Activated effector memory CD4-positive, alpha-beta T cell treated with Interleukin-2 at 50 U/mL for 16 hours (primary cell): ENCODE data around the gene ALX4.

Experiments used
- DNase-seq: peaks from one replicate; pipeline ENCODE4 v3.0.0-alpha.2; 2020

The ALX4 gene

GRCh38 chr11:44309478-44310205 lies at the start of gene ALX4:
TSS of gene ALX4 (minus strand) at chr11:44310139. CDS start at chr11:44310062, 77 bp downstream.
- DNase-seq: no peak

DNA sequence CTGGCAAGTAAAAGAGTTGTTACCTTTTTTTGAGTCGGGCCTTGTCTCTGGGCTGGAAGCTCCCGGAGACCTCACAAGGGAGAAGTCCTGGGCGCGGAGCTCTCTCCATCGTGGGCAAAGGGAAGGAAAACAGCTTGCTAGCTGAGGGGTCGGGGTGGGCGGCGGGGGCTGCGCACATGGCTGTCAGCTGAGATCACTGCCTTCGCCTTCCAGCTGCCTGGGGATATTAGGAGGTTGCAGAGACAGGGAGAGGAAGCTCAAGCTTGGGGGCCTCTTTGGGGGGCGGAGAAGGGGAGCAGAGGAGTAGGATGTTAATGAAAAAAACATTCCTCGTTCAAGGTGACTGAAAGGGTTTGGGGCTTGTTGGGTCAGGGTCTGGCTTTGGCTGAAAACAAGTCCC lies 49.2 kb upstream of the ALX4 start:
- no peak for DNase-seq

- no peak for DNase-seq
These were observed 48.8 kb upstream of the ALX4 start for GRCh38 chr11:44358713-44359112.

- no peak for DNase-seq
These were observed 47.8 kb upstream of the ALX4 start for GRCh38 chr11:44357711-44358110.

DNA sequence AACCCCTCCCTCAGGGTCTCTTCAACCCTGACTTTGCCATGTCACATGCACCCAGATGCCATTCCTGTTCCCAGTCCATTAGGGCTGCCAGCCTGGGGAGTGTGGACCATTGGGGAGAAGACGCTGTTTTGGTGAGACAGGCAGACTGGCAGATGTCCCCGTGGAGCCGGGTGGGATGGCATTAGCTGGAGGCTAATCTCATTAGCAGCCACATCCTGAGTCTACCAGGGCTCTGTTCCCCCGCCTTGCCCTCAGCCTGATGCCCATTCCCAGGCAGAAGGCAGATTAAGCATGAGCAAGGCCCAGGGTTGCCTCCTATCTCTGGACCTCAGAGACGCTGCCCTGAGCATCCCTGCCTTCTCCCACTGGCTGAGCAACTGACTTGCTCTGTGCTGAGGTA lies 46.4 kb upstream of the ALX4 start:
- no peak for DNase-seq

GRCh38 chr11:44351898-44352498 lies 42.1 kb upstream of the ALX4 start:
- no peak for DNase-seq

DNA sequence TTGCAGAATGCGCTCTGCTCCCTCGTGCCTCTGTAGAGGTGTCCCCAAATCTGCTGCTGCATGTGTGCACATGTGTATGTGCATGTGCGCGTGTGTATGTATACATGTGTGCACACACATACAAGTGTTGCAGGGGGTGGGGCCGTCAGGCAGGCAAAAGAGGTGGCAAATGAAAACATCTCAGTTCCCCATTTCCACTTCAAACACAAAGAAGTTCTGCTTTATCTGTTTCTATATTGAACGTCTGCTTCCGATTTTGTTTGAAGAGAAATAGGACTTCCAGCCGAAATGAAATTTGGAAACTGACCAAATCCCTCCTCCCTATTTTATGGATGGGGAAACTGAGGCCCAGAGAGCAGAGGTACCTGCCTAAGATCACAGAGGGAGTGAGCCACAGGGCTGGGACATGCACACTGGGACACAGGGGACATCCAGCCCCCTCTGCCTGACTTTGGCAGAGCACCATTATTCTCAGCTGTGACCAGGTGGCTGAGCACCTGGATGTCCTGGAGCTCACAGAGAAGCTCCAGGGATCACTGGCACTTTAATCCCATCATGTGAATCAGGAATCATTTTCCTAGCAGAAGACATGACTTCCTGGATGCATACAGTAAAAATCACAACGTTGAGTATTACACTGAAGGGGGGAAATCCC lies 41.2 kb upstream of the ALX4 start:
- DNase-seq: no peak

GRCh38 chr11:44349328-44349727 lies 39.4 kb upstream of the ALX4 start:
- no peak for DNase-seq

- DNase-seq: no peak
These were observed 38.8 kb upstream of the ALX4 start for GRCh38 chr11:44348721-44349120.

DNA sequence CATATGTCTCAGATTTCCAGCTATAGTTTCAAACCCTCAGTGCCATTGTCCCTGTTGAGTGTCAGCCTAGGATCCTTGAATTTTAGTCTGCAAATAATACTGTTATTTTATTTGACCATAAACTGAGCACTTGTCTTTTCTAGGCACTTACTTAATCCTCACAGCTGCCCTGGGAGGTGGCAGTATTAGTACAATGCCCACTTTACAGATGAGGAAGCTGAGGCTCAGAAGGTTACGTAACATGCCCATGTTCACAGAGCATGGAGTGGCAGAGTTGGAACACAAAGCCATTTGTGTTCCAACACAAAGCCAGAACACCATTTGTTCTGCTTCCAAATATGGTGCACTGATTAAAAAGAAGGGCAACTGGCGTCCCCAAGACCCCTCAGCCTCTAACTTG lies 38.2 kb upstream of the ALX4 start:
- no peak for DNase-seq

DNA sequence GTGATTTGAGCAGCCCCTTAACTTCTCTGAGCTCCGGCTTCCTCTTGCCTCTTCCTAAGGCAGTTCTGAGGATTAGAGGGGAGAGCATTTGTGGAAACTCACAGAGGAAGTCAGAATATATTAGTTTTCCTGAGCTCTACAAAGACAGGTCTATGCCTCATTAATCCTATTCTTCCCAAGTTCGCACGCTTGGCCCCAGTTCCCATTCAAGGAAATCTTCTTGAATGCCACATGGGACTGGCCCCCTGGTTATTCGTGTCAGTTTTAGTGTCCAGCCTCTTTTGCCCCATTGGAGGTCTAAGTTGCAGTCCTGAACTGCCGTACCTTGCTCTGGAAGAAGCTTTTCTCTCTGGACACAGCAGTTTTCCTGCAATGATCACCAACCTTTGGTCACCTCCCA lies 37.6 kb upstream of the ALX4 start:
- no peak for DNase-seq

- no peak for DNase-seq
These were observed 37.0 kb upstream of the ALX4 start for GRCh38 chr11:44346983-44347382.

GRCh38 chr11:44345781-44346180 lies 35.8 kb upstream of the ALX4 start:
- DNase-seq: no peak

DNA sequence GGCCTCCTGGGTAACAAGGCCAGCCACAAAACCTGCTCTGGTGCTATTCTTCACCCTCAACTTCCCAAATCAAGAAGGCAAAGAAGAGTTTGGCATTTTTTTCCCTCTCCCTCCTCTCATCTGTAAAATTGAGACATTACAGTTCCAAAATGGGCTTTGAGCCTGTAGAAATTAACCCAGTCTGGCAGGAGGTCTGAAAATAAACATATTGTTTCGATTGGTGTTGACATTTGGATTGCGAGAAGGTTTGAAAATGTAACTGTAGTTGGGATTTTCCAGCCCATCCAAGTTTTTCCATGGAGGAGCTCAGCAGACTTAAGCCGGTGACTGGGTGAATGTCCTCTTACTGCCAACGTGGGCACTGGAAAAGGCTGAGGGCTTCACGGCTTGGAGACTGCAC lies 35.0 kb upstream of the ALX4 start:
- DNase-seq: no peak

- DNase-seq: no peak
These were observed 34.5 kb upstream of the ALX4 start for GRCh38 chr11:44344423-44344820.

DNA sequence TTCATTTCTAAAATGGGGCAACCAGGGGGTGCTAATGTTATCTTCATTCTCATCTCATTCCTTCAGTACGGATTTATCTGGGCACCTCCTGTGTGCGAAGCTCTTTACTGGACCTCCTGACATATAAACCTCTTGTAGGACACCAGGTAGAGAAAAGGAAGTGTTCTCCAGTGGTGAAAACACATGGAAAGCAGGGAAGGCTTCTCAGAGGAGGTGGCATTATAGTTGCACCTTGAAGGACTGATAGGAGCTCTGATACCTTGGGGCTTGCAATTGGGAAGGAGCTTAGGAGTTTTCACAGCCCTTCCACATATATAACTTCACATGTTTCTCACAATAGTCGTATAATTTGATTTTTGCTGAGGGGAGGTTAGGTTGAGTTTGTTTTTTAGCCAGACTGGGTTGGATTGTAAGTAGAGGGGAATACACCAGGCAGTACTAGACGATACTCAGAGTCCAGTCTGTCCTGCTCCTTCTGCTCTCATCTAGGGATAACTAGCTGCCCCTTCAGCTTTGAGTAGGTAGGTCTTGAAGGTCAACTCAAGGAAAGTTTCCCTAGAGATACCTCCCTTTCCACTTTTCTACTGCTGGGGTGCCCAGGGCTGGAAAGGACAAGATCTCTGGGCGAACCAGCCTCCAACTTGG lies 34.0 kb upstream of the ALX4 start:
- DNase-seq: no peak

DNA sequence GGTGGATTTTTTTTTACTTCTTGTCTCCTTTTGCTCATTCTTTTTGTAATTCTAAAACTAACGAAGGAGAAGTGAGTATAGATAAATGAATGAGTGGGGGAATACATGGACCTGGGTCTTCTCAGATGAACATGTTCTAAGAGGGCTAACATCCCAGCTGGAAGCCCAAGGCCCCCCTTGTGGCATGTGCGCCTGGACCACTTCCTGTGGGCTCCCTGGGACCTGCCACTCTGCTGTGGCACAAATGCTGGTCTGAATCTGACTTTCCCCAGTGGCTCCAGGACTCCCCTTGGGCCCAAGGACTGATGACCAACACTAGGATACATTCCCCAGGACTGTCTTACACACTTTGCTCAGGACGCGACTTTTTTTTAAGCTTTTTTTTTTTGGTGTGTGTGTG lies 32.7 kb upstream of the ALX4 start:
- DNase-seq: no peak

DNA sequence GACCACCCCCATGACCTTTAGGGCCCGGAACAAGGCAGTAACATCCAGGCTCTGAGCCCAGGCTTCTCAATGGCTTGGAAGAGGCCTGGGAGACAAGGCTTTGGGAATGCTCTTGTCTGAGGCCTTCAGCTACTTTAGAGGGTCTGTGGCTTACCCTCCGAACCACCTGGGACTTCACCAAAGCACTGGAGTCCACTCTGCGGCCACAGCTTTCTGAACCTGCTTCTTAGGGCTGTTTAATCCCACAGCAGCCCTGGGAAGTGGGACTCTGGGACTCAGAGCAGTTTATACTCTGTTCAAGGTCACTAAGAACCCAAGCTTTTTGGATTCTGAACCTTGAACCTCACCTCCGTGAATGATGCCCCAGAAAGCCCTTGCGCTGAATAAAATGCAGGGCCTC lies 30.7 kb upstream of the ALX4 start:
- DNase-seq: no peak

GRCh38 chr11:44339530-44339883 lies 29.6 kb upstream of the ALX4 start:
- DNase-seq: no peak

DNA sequence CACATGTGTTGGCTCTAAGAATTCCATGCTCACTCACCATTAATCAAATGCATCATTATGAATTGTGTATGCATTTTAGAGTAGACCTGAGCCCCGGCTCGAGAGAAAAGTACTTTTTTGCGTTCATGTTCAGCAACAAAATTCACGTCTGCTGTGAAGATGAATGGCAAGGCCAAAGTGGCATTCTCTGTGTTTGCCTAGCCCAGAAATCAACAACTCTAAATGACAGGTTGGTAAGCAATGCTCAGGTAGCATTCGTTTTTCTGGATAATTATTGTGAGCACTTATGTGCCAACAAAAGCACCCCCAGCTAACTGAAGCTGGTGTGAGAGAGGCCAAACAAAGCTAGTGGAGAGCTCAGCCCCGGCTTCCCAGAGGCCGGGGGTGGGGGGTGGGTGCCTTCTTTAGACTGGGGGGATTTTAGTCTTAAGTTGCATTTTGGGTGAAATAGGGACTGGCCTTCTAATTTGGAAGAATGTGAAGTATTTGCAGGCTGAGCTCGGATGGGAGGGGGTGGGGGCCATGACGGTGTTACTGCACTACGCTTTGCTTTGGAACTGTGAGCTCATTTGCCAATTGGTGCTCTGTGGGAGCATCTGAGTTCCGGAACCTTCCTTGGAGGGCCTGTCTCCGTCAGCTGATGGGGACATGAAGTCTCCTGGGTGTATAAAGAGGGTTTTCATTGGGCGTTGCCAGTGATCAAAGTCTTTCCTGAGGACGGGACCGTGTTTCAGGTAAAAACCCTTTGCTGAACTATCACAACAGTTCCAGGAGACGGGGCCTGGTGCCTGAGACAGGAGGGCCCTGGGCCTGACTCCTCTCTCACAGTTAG lies 29.0 kb upstream of the ALX4 start:
- no peak for DNase-seq

DNA sequence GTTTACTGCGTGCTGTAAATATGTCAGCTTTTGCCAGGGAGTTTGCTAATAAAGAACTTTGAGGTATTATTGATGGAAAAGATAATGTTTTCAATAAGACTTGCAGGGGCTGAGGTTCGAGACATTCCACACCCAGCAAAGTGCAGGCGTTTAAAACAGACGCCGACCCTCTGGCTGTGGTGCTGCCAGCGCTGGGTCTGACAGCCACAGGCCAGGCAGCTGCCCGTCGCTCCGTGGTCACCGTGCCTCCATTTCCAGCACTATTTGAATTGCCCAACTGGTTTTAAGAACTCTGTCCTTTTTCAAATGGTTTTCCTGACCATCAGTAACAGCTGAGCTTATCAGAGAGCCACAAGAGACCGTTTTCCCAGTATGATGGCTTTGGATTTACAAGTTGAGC lies 28.1 kb upstream of the ALX4 start:
- no peak for DNase-seq

DNA sequence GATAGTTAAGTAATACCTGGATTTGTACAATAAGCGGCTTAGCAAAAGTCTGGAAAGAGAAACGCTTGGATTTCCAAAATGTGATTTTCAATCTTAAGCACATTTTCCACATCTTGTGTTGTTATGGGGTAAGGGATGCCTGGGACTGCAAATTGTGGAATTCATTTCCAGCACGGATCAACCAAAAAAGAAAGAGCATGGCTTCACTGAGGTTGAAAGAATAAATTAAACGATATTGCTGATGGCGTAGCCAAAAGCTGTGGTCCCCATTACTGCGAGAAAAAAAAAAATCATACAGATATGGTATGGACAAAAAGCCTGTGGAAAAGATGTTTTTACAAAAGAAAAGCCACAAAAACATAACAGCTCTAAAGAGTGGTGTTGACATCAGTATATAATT lies 26.0 kb upstream of the ALX4 start:
- no peak for DNase-seq
